T-helper 1 cell treated with Interleukin-12 subunit alpha and Interleukin-12 subunit beta and Interleukin-4 antibody, amounts not matched to agents 30 ng/mL and 1 ng/mL, for 36 hours (primary cell): ENCODE measurements around the gene PDE4DIP. TPM values are rescaled to one million over a fixed set of nuclear protein-coding genes. Genes with fewer than 3 reads are reported as not detected.
"Not testable (repeated sequence)": the region's sequence is repeated elsewhere in the genome, so short reads cannot be mapped to it uniquely, and the experiment has no call there.

Experiments
- intact Hi-C: fragments of 100-400 bp; cut with micrococcal nuclease; formaldehyde crosslinking; loops from one replicate; pipeline ENCODE4 v1.15.1; 2024
- total RNA-seq: library from RNA; stranded (reverse); gene quantifications from 2 replicates; pipeline ENCODE4 v1.2.3, GENCODE V29; 2022

PDE4DIP gene
- total RNA-seq, 1 donor from 2014 or later = 51.3 TPM

DNA sequence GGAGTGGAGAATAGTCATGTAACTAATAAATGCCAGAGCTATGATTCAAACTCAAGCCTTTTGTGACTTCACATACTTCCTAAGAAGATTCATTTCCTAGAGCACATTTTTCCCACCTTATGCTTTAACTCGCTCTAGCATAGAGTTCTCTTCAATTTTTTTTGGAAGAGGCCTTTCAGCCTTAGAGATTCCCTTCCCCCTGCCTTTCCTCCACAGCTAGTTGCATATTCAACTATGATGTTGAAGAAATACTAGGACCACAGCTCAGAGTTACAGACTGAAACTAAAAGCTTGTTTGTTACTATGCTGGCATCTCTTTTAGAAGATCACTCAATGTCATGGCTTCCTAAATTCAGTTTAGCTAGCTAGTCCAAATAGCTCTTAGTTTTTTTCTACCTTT, 131.2 kb downstream of the PDE4DIP start:
- intact Hi-C loops = not testable (repeated sequence)

- intact Hi-C loops = not testable (repeated sequence)
These were observed 131.8 kb downstream of the PDE4DIP start for GRCh38 chr1:148975866-148976537.

GRCh38 chr1:148977785-148978184, 133.6 kb downstream of the PDE4DIP start:
- intact Hi-C loops = not testable (repeated sequence)

DNA sequence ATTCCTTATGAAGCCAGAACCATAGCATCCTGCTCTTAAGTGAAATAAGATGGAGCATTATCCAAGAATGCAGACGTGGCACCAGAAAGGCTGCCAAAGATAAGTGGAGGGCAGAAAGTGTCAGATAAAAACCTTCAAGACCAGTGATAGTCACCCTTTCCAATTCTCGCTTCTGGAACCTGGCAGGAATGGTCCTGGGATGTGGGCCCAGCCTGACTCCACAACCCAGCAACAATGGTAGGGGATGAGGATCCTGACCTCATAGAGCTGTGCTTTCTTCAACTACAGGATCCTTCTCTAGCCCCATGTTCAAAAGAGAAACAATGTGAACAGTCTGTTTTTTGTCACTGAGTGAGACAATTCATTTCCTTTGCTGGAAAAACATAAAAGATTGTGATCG, 145.2 kb downstream of the PDE4DIP start:
- intact Hi-C loops = not testable (repeated sequence)

DNA sequence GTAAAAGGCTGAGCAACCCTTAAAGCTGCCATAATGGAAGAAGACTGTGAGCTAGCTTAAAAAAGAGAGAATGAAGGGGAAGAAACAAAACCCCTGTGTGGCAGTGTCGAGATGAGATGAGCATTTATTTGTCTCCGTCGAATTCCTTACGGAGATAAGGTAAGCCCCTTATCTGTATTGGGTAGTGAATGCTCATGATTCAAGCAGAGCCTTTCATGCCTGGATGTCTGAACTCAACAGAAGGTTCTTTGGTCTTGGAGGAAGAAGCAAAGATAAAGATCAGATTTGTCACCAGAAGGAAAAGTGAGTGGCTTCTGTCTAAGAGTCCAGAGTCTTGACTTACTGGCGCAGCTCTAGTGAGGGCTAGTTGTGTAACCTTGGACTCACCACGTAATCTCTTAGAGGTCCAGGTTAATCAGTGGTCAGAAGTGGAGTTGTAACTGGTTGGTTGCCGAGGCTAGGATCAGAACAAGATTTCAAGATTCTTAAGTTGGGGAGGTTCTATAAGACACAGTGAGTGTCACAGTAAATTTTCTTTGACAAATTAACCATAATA, 146.1 kb downstream of the PDE4DIP start:
- intact Hi-C loops = not testable (repeated sequence)

DNA sequence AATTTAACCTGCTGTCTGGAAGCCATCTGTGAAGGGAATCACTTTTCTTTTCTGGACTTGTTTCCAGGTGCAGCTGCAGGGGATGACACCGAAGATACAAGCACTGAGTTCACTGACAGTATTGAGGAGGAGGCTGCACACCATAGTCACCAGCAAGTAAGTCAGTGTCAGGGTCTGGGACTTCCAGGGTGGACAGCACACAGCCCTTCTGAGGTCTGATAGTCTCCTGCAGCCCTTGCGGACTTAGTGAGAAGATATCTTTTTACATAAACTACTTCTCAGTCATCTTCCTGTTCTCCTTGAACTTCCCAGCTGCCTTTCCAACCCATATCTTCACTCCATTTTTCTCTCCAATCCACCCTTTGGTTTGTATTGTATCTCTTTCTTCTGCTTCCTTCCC, 147.6 kb downstream of the PDE4DIP start:
- intact Hi-C loops = not testable (repeated sequence)

- intact Hi-C loops = not testable (repeated sequence)
These were observed 148.1 kb downstream of the PDE4DIP start for GRCh38 chr1:148992364-148992763.

- intact Hi-C loops = not testable (repeated sequence)
These were observed 152.4 kb downstream of the PDE4DIP start for GRCh38 chr1:148996449-148997224.

GRCh38 chr1:148997405-148997804, 153.2 kb downstream of the PDE4DIP start:
- intact Hi-C loops = not testable (repeated sequence)

- intact Hi-C loops = not testable (repeated sequence)
These were observed 158.4 kb downstream of the PDE4DIP start for GRCh38 chr1:149002664-149003063.

- intact Hi-C loops = not testable (repeated sequence)
These were observed 164.1 kb downstream of the PDE4DIP start for GRCh38 chr1:149008326-149008725.

DNA sequence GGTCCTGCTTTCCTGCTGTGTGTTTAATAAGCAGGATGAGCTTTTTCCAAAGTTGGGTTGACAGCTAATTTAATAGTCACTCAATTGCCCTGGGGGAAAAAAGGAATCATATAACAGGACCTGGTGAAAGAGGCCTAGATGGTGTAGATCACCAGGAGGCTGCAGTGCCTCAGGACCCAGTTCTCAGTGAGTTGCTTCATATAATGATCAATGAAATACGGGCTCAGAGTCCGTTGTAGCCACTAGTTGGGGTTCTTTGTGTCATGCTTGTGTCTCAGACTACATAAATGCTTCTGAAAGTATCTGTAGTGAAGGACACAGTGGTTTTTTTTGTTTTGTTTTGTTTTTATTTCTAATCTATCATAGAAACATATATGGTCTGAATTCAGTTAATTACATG, 164.5 kb downstream of the PDE4DIP start:
- intact Hi-C loops = not testable (repeated sequence)

DNA sequence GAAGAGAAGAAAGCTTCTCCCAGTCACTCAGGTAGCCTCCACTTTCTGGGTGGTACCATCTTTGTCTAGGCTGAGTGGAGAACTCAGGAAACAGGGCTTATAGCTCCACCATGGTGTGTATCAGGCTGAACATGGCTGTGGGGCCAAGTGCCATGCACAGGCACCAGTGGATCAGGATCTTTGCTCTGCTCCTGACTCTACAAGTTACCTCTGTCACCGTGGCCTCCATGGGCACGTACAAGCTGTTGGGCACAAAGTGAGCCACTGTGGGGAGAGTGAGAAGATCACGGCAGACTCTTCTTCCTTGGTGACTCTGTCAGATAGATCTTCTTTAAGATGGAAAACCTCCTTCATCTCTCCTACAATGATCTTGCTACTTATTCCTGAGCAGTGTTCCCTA, 165.5 kb downstream of the PDE4DIP start:
- intact Hi-C loops = not testable (repeated sequence)

- intact Hi-C loops = not testable (repeated sequence)
These were observed 168.4 kb downstream of the PDE4DIP start for GRCh38 chr1:149012599-149012998.

GRCh38 chr1:149013513-149013912, 169.3 kb downstream of the PDE4DIP start:
- intact Hi-C loops = not testable (repeated sequence)

DNA sequence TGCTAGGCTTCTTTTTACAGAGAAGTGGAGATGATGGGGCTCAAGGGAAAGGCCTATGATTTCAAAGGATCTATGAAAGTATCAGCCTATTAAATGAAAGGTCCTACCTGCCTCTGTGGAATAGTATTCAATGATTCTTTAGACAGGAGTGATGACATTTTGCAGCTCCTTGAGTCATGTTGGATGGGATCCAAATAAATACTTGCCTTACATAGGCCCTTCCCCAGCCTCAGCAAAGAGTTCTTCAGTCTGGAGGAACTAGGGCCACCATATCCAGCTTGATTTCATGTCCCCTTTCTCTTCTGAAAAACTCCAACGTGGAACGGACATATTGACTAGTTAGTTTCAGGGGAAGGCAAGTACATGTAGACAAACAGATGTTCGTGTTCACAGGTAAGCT, 171.3 kb downstream of the PDE4DIP start:
- intact Hi-C loops = not testable (repeated sequence)

DNA sequence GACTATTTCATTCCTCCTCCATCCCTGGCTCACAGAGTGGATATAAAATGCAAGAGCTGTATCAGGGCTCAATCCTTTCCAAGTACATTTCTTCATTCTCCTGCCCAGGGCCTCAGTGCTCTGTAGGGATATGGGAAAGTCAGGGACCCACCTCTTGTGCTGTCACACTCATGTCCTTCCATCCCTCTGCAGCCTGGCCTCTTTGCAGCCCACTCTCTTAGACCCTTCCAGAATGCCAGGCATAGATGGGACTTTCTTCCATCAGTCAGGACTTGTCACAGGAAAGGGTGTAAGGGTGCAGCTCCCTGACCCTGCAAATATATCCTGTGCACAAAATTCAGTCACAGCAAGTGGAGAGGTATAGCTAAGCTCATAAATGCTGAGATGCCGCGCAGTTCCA, 172.4 kb downstream of the PDE4DIP start:
- intact Hi-C loops = not testable (repeated sequence)

DNA sequence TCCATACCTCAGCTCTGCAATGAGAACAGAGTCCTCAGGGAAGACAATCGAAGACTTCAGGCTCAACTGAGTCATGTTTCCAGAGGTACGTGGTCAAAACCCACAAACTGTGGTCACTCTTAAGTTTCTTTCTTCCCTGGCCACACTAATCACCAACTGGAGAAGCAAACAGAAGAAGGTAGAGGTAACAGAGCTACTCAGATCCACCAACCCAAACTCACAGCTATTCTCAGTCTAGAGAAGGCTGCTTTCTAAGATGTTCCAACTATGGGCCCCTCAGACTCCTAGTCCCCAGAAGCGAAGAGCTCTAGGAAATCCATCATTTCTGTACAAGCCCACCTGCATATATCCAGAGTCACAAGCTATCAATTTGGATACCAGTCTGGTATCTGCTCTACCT, 174.3 kb downstream of the PDE4DIP start:
- intact Hi-C loops = not testable (repeated sequence)

GRCh38 chr1:149024327-149024726, 180.1 kb downstream of the PDE4DIP start:
- intact Hi-C loops = not testable (repeated sequence)

DNA sequence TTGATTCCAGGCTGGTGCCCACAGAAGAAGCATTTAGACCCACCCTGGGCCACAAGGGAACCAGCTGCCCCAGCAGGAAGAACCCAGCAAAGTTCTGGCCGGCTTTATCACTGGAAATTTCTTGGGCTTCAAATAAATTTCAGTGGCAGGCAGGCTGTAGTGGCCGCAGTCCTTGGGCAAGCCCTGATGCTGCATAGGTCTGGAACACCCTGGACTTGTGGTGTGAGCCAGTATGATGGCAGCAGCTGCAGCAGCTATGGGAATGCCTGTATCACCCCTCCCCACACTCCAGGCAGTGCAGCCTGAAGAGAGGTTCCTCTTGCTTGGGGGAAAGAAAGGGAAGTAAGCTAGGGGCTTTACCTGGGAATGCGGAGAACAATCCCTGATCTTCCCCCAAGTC, 189.7 kb downstream of the PDE4DIP start:
- intact Hi-C loops = not testable (repeated sequence)

DNA sequence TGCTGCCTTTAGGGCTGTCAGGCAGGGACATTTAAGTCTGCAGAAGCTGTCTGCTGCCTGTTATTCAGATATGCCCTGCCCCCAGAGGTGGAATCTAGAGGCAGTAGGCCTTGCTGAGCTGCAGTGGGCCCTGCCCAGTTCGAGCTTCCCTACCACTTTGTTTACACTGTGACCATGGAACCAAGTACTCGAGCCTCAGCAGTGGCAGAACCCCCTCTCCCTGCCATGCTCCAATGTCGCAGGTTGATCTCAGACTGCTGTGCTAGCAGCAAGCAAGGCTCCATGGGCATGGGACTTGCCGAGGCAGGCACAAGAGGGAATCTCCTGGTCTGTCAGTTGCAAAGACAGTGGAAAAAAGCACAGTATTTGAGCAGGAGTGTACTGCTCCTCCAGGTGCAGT, 198.8 kb downstream of the PDE4DIP start:
- intact Hi-C loops = not testable (repeated sequence)

DNA sequence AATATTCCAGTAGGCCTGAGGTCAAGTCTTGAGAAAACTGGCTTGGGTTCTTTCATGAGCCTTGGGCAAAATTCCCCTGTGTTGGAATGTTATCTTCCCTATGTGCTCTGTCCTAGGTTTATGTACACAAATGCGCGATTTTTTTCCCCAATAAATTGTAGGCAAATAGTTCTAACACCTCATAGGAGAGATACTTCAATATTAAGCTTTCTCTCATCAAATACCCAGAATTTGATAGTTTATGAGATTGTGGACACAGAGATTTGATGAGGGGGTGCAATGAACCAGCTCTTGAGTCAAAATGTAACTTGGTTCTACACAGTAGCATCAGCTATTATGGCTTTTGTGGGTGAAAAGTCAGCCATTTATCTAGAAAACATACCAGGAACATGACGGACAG, 220.4 kb downstream of the PDE4DIP start:
- intact Hi-C loops = not testable (repeated sequence)
